IPS-20b (cell line): ENCODE measurements around the gene IMMP2L.

Experiments used
- H3K27ac ChIP-seq: one replicate; pipeline ENCODE4 v1.5.1; 2013; ENCODE audit warnings: low read length
- H3K27me3 ChIP-seq: 2 replicates; pipeline ENCODE4 v1.6.1; 2013; ENCODE audit warnings: mild to moderate bottlenecking, low read length, inconsistent platforms; ENCODE audit not compliant: insufficient read depth
- H3K36me3 ChIP-seq: 2 replicates; pipeline ENCODE4 v1.6.1; 2013; ENCODE audit warnings: low read depth, mild to moderate bottlenecking, inconsistent platforms, low read length, moderate library complexity; ENCODE audit not compliant: insufficient read depth
- H3K4me1 ChIP-seq: 2 replicates; pipeline ENCODE4 v1.6.1; 2013; ENCODE audit warnings: mild to moderate bottlenecking, control low read depth, inconsistent platforms, low read length, moderate library complexity; ENCODE audit not compliant: insufficient read depth
- H3K4me3 ChIP-seq: 2 replicates; pipeline ENCODE4 v1.5.1; 2013; ENCODE audit warnings: mild to moderate bottlenecking, low read length, inconsistent platforms
- H3K9ac ChIP-seq: 2 replicates; pipeline ENCODE4 v1.6.1; 2013; ENCODE audit warnings: low read depth, mild to moderate bottlenecking, inconsistent platforms, low read length, moderate library complexity
- H3K9me3 ChIP-seq: 2 replicates; pipeline ENCODE4 v1.6.1; 2013; ENCODE audit warnings: mild to moderate bottlenecking, low read depth, low read length, inconsistent platforms; ENCODE audit not compliant: insufficient read depth

IMMP2L gene

GRCh38 chr7:110626414-110626813, 935.9 kb downstream of the IMMP2L start:
- H3K4me1 ChIP-seq = no peaks in the 10 kb centered on the region
- H3K4me3 ChIP-seq = no peak overlapping the region
- no peak overlapping the region for H3K27ac ChIP-seq
- H3K27me3 ChIP-seq = no peaks in the 10 kb centered on the region
- no peaks in the 10 kb centered on the region for H3K36me3 ChIP-seq
- no peak overlapping the region for H3K9ac ChIP-seq
- no peaks in the 10 kb centered on the region for H3K9me3 ChIP-seq

- no peaks in the 10 kb centered on the region for H3K9me3 ChIP-seq
- no peaks in the 10 kb centered on the region for H3K27me3 ChIP-seq
- no peak overlapping the region for H3K4me3 ChIP-seq
- H3K27ac ChIP-seq = no peak overlapping the region
- H3K36me3 ChIP-seq = no peaks in the 10 kb centered on the region
- H3K9ac ChIP-seq = no peak overlapping the region
- no peaks in the 10 kb centered on the region for H3K4me1 ChIP-seq
These were observed 937.0 kb downstream of the IMMP2L start for GRCh38 chr7:110625294-110625693.

GRCh38 chr7:110623436-110623835, 938.9 kb downstream of the IMMP2L start:
- no peak overlapping the region for H3K4me3 ChIP-seq
- no peak overlapping the region for H3K27ac ChIP-seq
- no peaks in the 10 kb centered on the region for H3K4me1 ChIP-seq
- H3K27me3 ChIP-seq = no peaks in the 10 kb centered on the region
- no peaks in the 10 kb centered on the region for H3K36me3 ChIP-seq
- H3K9ac ChIP-seq = no peak overlapping the region
- no peaks in the 10 kb centered on the region for H3K9me3 ChIP-seq

GRCh38 chr7:110621289-110621688, 941.0 kb downstream of the IMMP2L start:
- Histone ChIP-seq H3K9me3 (no peaks in the 10 kb centered on the region), H3K4me3 (no peak overlapping the region), H3K27me3 (no peaks in the 10 kb centered on the region), H3K36me3 (no peaks in the 10 kb centered on the region), H3K4me1 (no peaks in the 10 kb centered on the region), H3K9ac (no peak overlapping the region), H3K27ac (no peak overlapping the region)

- Histone ChIP-seq H3K27ac (no peak overlapping the region), H3K9ac (no peak overlapping the region), H3K4me3 (no peak overlapping the region), H3K9me3 (no peaks in the 10 kb centered on the region), H3K4me1 (no peaks in the 10 kb centered on the region), H3K36me3 (no peaks in the 10 kb centered on the region), H3K27me3 (no peaks in the 10 kb centered on the region)
These were observed 942.1 kb downstream of the IMMP2L start for GRCh38 chr7:110620110-110620735.
